Activated CD4-positive, alpha-beta T cell treated with anti-CD3 and anti-CD28 coated beads for 4 hours (primary cell): ENCODE results near the gene ABHD14A.
"Not testable (repeated sequence)": the region's sequence is repeated elsewhere in the genome, so short reads cannot be mapped to it uniquely, and the experiment has no call there.

Experiments used
- DNase-seq, 2 donors: peaks; one replicate each; pipeline ENCODE4 v3.0.0-alpha.2; 2020

The ABHD14A gene

GRCh38 chr3:51974277-51974962, 444 bp upstream of the ABHD14A start:
- DNase-seq = no peak

DNA sequence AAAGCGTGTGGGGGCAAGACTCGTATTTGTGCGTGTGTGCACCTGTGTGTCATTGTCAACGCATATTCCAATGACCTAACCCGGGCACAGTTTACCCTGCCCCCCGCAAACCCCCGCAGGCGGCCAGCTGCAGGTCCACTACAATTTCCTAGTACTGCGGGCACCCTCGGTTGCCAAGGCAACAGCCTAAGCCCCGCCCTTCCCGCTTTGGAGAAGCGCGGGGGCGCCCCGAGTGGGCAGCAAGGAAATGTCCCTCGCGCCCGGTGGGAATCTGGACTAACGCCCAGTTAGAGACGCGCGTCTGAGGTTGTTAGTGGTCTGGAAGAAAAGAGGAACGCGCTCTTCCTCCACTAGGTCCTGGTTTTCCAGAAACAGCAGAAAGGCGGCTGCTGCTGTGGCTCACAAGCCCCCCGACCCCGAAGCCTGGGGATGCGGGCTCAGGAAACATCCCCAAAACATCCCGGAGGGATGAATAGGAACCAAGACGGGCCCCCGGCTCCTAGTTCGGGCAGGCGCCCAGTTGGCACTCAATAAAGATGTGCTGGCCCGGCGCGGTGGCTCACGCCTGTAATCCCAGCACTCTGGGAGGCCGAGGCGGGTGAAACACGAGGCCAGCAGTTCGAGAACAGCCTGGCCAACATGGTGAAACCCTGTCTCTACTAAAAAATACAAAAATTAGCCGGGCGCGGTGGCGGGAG, 1.1 kb downstream of the ABHD14A start:
- DNase-seq = no peak

DNA sequence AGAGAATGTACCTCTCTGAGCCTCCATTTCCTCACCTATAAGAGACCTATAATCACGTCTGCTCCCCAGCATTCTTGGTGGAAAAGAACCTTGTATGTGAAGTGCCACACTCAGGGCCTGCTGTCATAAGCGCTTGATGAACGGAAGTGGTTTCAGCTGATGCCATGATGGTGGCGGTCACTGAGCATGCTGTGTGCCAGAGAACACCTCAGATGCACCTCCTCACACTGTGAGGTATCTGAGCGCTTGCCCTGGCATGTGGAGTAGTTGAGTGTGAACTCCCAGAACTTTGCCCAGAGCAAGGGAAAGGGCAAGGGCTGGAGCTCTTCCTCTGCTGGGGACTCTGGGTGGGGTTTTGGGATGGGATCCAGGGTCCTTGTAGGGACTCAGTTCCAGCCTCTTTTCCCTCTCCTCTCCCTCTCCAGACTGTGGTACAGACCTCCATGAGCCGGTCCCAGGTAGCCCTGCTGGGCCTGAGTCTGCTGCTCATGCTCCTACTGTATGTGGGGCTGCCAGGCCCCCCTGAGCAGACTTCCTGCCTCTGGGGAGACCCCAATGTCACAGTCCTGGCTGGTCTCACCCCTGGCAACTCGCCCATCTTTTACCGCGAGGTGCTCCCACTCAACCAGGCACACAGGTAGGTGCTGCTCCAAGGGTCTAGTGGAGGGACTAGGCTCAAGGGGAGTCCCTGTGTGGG, 2.7 kb downstream of the ABHD14A start:
- DNase-seq = no peak

- DNase-seq = no peak
Measured at GRCh38 chr3:51978143-51978502, 3.3 kb downstream of the ABHD14A start.

- no peak for DNase-seq
Measured at GRCh38 chr3:51980253-51980652, 5.4 kb downstream of the ABHD14A start.

DNA sequence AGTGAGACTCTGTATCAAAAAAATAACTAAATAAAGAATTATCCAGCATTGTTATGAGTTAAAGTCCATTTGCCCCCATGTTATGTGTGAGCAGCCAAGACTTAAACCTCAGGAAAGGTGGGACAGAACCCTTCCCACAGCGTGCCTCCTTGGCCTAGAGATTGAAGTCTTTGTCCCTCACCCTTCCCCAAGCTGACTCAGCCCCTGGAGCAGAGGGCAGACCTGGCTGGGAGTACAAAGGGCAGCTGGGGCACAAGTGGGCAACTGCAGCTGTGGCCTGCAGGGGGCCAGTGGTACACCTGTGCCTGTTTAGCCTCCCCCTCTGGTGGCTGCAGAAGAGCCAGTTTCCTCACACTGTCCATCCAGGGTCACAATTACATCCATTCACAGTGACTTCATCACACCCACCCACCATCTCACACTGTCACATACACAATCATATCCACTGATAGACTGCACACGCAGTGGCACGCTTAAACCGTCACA, 7.5 kb downstream of the ABHD14A start:
- DNase-seq = no peak

- peak; percentile 54 to 68 for DNase-seq
Measured at GRCh38 chr3:51982838-51983577, 8.1 kb downstream of the ABHD14A start, which contains the start of gene ACY1. Gene ACY1, plus strand, starts transcription at chr3:51983535. Its CDS starts 530 bp downstream, at chr3:51984065.

- no peak for DNase-seq
Measured at GRCh38 chr3:51983578-51984268, 8.9 kb downstream of the ABHD14A start.

- DNase-seq = no peak
Measured at GRCh38 chr3:51984269-51984647, 9.4 kb downstream of the ABHD14A start.

GRCh38 chr3:51985063-51985462, 10.2 kb downstream of the ABHD14A start:
- DNase-seq = no peak

GRCh38 chr3:51986010-51986947, 11.4 kb downstream of the ABHD14A start:
- DNase-seq = no peak

DNA sequence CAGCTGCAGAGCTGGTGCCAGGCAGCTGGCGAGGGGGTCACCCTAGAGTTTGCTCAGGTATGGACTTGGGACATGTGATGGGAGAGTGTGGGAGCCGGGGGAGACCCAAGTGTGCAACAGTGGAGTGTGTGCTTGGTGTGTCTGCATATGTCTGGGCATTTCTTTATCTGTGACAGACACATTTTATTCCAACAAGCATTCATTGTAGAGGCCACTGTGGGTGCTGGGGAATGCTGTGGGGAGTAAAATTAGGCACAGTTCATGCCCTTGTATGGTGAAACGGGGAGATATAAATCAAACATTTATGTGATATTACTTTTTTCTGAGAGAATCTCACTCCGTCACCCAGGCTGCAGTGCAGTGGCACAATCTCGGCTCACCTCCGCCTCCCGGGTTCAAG, 12.7 kb downstream of the ABHD14A start:
- DNase-seq = no peak

DNA sequence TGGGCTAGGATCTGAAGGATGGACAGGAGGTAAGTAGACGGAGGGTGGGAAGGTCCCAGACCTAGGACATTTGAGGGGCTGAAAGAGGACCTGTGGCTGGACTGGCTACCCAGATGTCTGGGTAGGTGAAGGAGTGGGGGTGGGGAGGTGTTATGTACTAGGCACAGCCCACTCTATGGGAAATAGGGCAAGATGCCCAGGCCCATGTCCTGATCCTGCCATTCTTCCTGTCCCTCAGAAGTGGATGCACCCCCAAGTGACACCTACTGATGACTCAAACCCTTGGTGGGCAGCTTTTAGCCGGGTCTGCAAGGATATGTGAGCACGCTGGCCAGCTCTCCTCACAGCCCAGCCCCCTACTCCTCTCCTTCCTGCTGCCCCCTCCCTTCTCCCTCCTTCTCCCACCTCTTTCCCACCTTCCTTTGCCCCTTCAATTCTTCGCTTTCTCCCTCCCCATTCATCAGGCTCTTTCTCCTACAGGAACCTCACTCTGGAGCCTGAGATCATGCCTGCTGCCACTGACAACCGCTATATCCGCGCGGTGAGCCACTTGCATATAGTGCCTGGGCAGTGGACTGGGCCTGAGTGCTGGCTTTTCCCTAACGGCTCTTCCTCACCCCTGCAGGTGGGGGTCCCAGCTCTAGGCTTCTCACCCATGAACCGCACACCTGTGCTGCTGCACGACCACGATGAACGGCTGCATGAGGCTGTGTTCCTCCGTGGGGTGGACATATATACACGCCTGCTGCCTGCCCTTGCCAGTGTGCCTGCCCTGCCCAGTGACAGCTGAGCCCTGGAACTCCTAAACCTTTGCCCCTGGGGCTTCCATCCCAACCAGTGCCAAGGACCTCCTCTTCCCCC, 13.7 kb downstream of the ABHD14A start:
- DNase-seq = no peak

DNA sequence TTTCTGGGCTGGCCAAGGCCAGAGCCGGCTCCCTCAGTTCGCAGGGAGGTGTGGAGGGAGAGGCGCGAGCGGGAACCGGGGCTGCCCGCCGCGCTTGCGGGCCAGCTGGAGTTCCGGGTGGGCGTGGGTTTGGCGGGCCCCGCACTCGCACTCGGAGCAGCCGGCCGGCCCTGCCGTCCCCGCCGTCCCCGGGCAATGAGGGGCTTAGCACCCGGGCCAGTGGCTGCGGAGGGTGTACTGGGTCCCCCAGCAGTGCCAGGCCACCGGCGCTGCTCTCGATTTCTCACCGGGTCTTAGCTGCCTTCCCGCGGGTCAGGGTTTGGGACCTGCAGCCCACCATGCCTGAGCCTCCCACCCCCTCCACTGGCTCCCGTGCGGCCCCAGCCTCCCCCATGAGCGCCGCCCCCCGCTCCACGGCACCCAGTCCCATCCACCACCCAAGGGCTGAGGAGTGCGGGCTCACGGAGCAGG, 15.7 kb downstream of the ABHD14A start:
- DNase-seq = not testable (repeated sequence)

DNA sequence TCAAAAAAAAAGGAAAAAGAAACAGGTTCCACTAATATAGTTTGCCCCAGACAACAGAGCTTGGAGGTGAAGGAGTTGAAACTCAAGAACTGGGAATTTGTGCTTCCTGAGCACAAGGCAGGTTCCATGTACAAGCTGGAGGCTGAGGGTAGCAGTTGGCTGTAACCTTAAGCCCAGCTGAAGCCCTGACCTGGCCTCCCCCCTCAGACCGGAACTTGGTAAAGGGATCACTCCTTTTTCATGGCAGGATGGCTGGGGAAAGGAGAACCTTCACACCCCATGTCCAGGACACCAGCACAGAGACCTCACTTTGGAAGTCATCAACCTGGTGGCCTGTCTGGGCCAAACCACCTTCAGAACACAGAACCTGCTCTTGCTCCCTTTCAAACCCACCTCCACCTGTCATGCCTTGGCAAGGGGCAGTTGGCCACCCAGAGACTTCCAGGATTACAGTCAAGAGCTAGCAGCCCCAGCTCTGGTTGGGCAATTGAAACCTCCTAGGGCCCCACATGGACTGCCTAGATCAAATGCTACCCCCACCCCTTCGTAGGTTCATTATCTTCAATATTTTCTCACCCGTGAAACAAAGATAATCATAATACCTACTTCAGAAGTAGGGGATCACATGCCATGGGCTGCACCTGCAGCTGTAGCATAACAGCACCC, 17.3 kb downstream of the ABHD14A start:
- DNase-seq = no peak

DNA sequence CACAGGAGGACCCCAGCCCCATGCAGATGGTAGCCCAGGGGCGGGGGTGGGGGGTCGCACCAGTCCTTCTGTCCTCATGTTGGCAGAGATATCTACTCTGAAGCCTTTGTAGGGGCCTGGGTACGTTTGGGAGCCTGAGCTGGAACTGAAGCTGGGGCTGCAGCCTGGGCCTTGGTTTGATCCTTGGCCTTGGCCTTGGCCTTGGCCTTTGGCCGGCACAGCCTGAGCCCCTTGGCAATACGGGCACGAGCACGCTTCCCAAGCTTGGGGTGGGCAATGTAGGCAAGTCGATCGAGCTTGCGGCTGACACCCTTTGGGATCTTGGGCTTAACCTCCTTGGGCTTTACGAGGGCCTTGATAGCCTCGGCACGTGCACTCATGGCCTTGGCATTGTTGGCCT, 18.8 kb downstream of the ABHD14A start:
- not testable (repeated sequence) for DNase-seq

DNA sequence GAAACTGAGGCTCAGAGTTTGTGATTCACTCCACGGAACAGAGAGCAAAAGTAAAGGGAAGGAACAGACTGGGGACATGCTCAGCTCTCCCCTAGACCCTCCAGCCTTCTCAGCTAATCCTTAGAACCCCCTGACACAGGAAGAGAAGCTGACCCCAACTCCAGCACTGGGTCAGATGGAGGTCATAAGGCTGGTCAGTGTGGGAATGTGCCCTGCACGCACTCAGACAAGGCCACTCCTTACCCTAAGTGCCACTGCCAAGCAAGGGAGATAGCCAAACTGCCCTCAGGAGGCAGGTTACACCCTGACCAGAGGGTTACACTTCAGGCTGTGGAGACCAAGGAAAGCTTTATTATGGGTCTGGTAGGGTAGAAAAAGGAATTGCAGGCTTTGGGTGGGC, 19.7 kb downstream of the ABHD14A start:
- no peak for DNase-seq

DNA sequence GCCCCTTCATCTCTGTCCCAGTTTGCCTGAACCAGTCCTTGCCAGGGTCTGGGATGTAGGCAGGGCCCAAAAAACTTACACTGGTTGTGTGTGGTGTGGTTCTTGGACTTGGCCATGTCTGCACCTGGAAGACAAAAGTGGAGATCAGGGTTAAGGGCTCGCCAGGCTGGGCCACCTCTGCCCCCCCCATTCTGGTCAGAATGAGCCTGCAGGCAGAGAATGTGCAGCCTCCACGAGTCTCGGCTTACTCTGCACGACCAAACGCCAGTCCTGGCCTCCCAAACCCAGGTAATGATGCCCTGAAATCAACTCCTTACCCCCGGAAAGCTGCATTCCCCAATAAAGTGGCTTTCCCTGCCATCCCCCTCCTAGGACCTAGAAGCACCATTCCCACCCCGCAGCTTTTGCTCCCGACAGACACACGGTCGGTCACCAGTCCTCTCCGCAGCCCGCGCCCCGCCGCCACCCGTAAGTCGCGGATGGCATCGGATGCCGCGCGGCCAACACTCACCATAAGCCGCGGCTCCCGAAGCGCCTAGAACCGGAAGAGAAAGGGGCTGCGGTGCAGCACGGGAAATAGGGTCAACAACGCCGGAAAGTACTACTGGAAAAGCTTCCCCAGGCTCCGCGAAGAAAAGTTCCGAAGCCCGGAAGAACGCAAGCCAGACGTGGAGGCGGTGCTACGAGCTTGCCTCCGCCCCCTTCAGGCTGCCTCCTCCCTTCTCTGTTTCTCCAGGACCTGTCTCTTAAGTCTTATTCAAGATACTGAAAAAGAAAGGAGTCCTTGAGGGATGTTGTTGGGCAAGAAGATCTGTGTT, 20.7 kb downstream of the ABHD14A start, which contains the start of gene RPL29:
TSS of gene RPL29 (minus strand) at position 550 of the 818 bp plus-strand sequence. CDS start at position 116, 434 bp downstream.
- peak; percentile 88 to 92 for DNase-seq

DNA sequence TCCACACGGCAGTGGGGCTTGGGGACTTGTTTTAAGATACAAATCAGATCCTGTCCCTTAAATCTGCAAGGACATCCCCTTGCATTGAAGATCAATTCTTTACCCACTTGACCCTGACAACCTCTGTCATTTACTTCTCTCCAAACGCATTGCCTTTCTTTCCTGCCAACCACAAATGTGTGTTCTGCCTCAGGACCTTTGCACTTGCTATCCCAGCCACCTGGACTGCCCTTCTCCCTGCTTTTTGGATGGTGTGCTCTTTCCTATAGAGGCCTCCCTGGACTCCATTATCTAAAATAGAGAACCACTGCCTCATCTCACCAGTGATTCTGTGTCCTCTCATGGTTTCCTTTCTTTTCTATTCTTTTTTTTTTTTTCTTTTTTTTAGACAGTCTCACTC, 22.3 kb downstream of the ABHD14A start:
- DNase-seq = no peak
